ENCODE measurements around the gene TNFSF15. TPM values are rescaled to one million over a fixed set of nuclear protein-coding genes. Genes with fewer than 3 reads are reported as not detected.
A peak's percentile ranks its signal among the peaks of the same experiment; 100 is the strongest.

The TNFSF15 gene
- total and polyA plus RNA-seq, 4 donors, result 2.0 to 24.5 (median 4.2) TPM

GRCh38 chr9:114769624-114770023 is 36.2 kb downstream of the TNFSF15 start:
- no peak for TF ChIP-seq CTCF (IDR thresholded peaks at IDR 0.05; ENCODE audit: control extremely low read depth, extremely low read depth)
- Histone ChIP-seq H3K27ac (ENCODE audit: low read depth in 1 of 2, low read length in 1 of 2) (no peak overlapping the region), H3K27me3 (ENCODE audit: control insufficient read depth in 3 of 3, insufficient read depth in 3 of 3, low read length in 2 of 3) (no peaks in the 10 kb centered on the region), H3K9ac (ENCODE audit: insufficient read depth in 1 of 2, low read length in 2 of 2) (no peak overlapping the region), H3K4me3 (no peak overlapping the region), H3K4me1 (ENCODE audit: control insufficient read depth in 5 of 5, insufficient read depth in 5 of 5, low read length in 5 of 5) (peaks cover 0 to 9% (median 4%) of the 10 kb centered on the region in 5 donors), H3K36me3 (ENCODE audit: control insufficient read depth in 4 of 4, insufficient read depth in 4 of 4, low read length in 4 of 4) (no peaks in the 10 kb centered on the region), H3K9me3 (ENCODE audit: control insufficient read depth in 4 of 4, insufficient read depth in 3 of 4, low read length in 3 of 4) (no peaks in the 10 kb centered on the region)
- DNase-seq, result peak in 2 of 3 donors; percentile 39 to 40
- WGBS, 2 donors, result 68 to 69% methylated on average over 1 of the region's 1 CpG
- no peak for ATAC-seq (ENCODE audit: insufficient read depth, low FRiP score)

GRCh38 chr9:114763220-114763619 is 42.6 kb downstream of the TNFSF15 start:
- H3K9me3 ChIP-seq (ENCODE audit: control insufficient read depth in 4 of 4, insufficient read depth in 3 of 4, low read length in 3 of 4), result peaks cover 0 to 5% (median 0%) of the 10 kb centered on the region in 4 donors
- H3K27me3 ChIP-seq (ENCODE audit: control insufficient read depth in 3 of 3, insufficient read depth in 3 of 3, low read length in 2 of 3), result no peaks in the 10 kb centered on the region
- ATAC-seq (ENCODE audit: insufficient read depth, low FRiP score) (no peak), DNase-seq (peak in 1 of 3 donors; percentile 11)
- H3K9ac ChIP-seq (ENCODE audit: insufficient read depth in 1 of 2, low read length in 2 of 2), result no peak overlapping the region
- H3K36me3 ChIP-seq (ENCODE audit: control insufficient read depth in 4 of 4, insufficient read depth in 4 of 4, low read length in 4 of 4), result no peaks in the 10 kb centered on the region
- H3K27ac ChIP-seq (ENCODE audit: low read depth in 1 of 2, low read length in 1 of 2), result no peak overlapping the region
- no peak for TF ChIP-seq CTCF (IDR thresholded peaks at IDR 0.05; ENCODE audit: control extremely low read depth, extremely low read depth)
- H3K4me1 ChIP-seq (ENCODE audit: control insufficient read depth in 5 of 5, insufficient read depth in 5 of 5, low read length in 5 of 5), result no peaks in the 10 kb centered on the region
- no peak overlapping the region for H3K4me3 ChIP-seq
- whole genome bisulfite sequencing, 2 donors, result 87 to 91% methylated on average over 4 of the region's 4 CpGs

- H3K36me3 ChIP-seq (ENCODE audit: control insufficient read depth in 4 of 4, insufficient read depth in 4 of 4, low read length in 4 of 4), result no peaks in the 10 kb centered on the region
- no peak for TF ChIP-seq CTCF (IDR thresholded peaks at IDR 0.05; ENCODE audit: control extremely low read depth, extremely low read depth)
- ATAC-seq (ENCODE audit: insufficient read depth, low FRiP score) (no peak), DNase-seq (no peak)
- H3K27ac ChIP-seq (ENCODE audit: low read depth in 1 of 2, low read length in 1 of 2), result no peak overlapping the region
- no peaks in the 10 kb centered on the region for H3K4me1 ChIP-seq (ENCODE audit: control insufficient read depth in 5 of 5, insufficient read depth in 5 of 5, low read length in 5 of 5)
- H3K27me3 ChIP-seq (ENCODE audit: control insufficient read depth in 3 of 3, insufficient read depth in 3 of 3, low read length in 2 of 3), result no peaks in the 10 kb centered on the region
- H3K4me3 ChIP-seq, result no peak overlapping the region
- WGBS, 2 donors, result 83 to 94% methylated on average over 2 of the region's 2 CpGs
- H3K9ac ChIP-seq (ENCODE audit: insufficient read depth in 1 of 2, low read length in 2 of 2), result no peak overlapping the region
- H3K9me3 ChIP-seq (ENCODE audit: control insufficient read depth in 4 of 4, insufficient read depth in 3 of 4, low read length in 3 of 4), result peaks cover 0 to 5% (median under 1%) of the 10 kb centered on the region in 4 donors
Measured at GRCh38 chr9:114761523-114761922, 44.3 kb downstream of the TNFSF15 start.
